ENCODE measurements around the gene PRF1. TPM values are rescaled to one million over a fixed set of nuclear protein-coding genes. Genes with fewer than 3 reads are reported as not detected.

Gene PRF1
- total RNA-seq, 2 experiments from 2014 or later: 165 to 170 TPM

DNA sequence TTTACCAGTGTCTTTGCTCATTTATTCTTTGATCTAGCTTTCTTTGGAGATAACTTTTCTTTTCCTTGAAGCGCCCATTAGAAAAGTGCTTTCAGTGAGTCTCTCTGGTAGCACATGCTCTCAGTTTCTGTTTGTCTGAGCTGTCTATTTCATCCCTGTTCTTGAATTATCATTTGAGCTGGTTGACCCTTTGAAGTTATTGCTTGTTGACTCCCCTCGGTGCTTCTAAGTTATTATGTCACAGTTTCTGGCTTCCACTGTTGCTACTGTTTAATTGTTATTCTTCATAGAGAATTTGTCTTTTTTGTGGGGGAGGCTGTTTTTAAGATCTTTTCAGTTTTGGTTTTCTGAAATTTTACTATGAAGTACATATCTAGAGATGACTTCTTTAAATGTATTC is 11.4 kb upstream of the PRF1 start:
- Mint-ChIP-seq H3K9me3 (peaks cover 1% of the 10 kb centered on the region), H3K27me3 (no peaks in the 10 kb centered on the region), H3K4me1 (peaks cover 52% of the 10 kb centered on the region), H3K4me3 (peak overlapping the region; percentile 5), H3K36me3 (peaks cover 2% of the 10 kb centered on the region), H3K27ac (peak overlapping the region; percentile 56)
- ATAC-seq (ENCODE audit: low read depth) (no peak), DNase-seq (no peak)
- POLR2A ChIA-PET: interaction anchor here (0.6 to 2.6 kb wide), 3 partner anchors 11 to 229 kb away, joined by 3 to 15 read pairs (median 3); partner anchors contain the start of gene PRF1

DNA sequence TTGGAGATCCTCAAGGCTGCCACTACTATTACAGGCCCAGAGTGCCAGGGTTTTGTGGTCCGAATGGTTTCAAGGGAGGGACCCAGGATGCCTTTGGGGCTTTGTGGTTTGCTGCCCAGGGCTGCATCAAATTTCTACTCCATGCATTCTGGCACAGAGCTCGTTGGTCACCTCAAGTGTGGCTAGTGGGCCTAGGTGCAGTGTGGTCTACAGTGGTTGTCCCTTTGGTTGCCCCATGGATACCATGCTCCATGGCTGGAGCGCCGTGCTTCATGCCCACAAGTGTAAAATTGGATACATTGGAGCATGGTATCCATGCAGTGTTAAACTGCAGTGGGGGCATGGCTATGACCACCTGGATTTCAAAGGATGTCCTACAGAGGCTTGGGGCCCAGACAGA is 5.4 kb upstream of the PRF1 start:
- DNase-seq (no peak), ATAC-seq (ENCODE audit: low read depth) (no peak)
- POLR2A ChIA-PET: no interaction called here
- Mint-ChIP-seq H3K36me3 (peaks cover 4% of the 10 kb centered on the region), H3K4me3 (no peak overlapping the region), H3K27me3 (no peaks in the 10 kb centered on the region), H3K27ac (no peak overlapping the region), H3K9me3 (peaks cover 1% of the 10 kb centered on the region), H3K4me1 (peaks cover 33% of the 10 kb centered on the region)

- H3K36me3 Mint-ChIP-seq: peaks cover 12% of the 10 kb centered on the region
- POLR2A ChIA-PET: interaction anchor here (0.7 kb wide), 2 partner anchors 128 to 1089 kb away, joined by 3 to 4 read pairs; no protein-coding TSS in a partner anchor
- no peaks in the 10 kb centered on the region for H3K9me3 Mint-ChIP-seq
- no peak for DNase-seq
- ATAC-seq (ENCODE audit: low read depth): no peak
- H3K4me1 Mint-ChIP-seq: peaks cover 34% of the 10 kb centered on the region
- no peak overlapping the region for H3K4me3 Mint-ChIP-seq
- no peaks in the 10 kb centered on the region for H3K27me3 Mint-ChIP-seq
- no peak overlapping the region for H3K27ac Mint-ChIP-seq
Measured at GRCh38 chr10:70605161-70605560, 2.6 kb upstream of the PRF1 start.

DNA sequence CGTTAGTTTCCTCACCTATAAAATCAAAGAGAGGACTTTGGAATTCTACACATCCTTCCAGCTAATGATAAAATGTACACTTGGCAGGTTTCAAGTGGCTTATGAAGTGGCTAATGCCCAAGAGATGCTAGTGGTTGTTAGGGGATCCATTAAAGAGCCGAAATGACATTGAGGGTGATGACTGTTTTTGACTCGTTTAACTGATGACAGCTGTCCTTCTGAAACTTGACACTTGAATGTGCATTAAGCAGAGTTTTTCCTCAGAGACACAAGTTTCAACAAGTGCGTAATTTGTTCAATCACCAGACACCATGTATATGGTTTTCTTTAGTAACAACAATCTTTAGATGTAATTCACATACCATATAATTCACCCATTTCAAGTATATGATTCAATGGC is 1.6 kb upstream of the PRF1 start:
- Mint-ChIP-seq H3K4me3 (no peak overlapping the region), H3K4me1 (peaks cover 35% of the 10 kb centered on the region), H3K27me3 (no peaks in the 10 kb centered on the region), H3K9me3 (no peaks in the 10 kb centered on the region), H3K27ac (no peak overlapping the region), H3K36me3 (peaks cover 20% of the 10 kb centered on the region)
- ATAC-seq (ENCODE audit: low read depth) (no peak), DNase-seq (no peak)
- POLR2A ChIA-PET: interaction anchor here (1.0 to 2.7 kb wide), 2 partner anchors 9 to 12 kb away, joined by 3 to 15 read pairs; no protein-coding TSS in a partner anchor

DNA sequence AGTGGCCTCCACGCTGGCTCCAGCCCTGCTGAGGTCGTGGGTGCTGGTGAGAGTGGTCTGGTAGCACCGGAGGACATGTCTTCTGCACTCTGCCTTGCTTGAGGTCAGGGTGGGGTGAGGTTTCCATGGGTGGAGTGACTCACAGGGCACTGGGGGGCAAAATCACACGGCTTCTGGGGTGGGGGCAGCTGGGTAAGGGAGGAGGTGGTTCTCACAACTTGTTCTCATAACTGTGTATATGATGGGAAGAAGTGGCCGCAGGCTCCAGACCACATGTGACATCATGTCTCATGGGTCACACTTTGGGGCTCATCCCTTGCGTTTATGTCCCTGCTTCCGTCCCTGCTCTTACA is 884 bp upstream of the PRF1 start:
- ATAC-seq (ENCODE audit: low read depth) (no peak), DNase-seq (peak; percentile 57)
- POLR2A ChIA-PET: interaction anchor here (0.6 to 2.7 kb wide), 8 partner anchors 9 to 44 kb away, joined by 3 to 15 read pairs (median 4); no protein-coding TSS in a partner anchor
- no peaks in the 10 kb centered on the region for H3K27me3 Mint-ChIP-seq
- peaks cover 37% of the 10 kb centered on the region for H3K4me1 Mint-ChIP-seq
- H3K36me3 Mint-ChIP-seq: peaks cover 25% of the 10 kb centered on the region
- H3K9me3 Mint-ChIP-seq: no peaks in the 10 kb centered on the region
- peak overlapping the region; percentile 99 for H3K4me3 Mint-ChIP-seq
- peak overlapping the region; percentile 100 for H3K27ac Mint-ChIP-seq

- ATAC-seq (ENCODE audit: low read depth): no peak
- Mint-ChIP-seq H3K27me3 (no peaks in the 10 kb centered on the region), H3K27ac (peak overlapping the region; percentile 100), H3K9me3 (no peaks in the 10 kb centered on the region), H3K4me1 (peaks cover 41% of the 10 kb centered on the region), H3K36me3 (peaks cover 35% of the 10 kb centered on the region), H3K4me3 (peak overlapping the region; percentile 99)
- DNase-seq: no peak
- POLR2A ChIA-PET: interaction anchor here (0.5 to 3.0 kb wide), 12 partner anchors 9 to 686 kb away, joined by 3 to 33 read pairs (median 6); no protein-coding TSS in a partner anchor
Measured at GRCh38 chr10:70601746-70602145, 795 bp downstream of the PRF1 start.

DNA sequence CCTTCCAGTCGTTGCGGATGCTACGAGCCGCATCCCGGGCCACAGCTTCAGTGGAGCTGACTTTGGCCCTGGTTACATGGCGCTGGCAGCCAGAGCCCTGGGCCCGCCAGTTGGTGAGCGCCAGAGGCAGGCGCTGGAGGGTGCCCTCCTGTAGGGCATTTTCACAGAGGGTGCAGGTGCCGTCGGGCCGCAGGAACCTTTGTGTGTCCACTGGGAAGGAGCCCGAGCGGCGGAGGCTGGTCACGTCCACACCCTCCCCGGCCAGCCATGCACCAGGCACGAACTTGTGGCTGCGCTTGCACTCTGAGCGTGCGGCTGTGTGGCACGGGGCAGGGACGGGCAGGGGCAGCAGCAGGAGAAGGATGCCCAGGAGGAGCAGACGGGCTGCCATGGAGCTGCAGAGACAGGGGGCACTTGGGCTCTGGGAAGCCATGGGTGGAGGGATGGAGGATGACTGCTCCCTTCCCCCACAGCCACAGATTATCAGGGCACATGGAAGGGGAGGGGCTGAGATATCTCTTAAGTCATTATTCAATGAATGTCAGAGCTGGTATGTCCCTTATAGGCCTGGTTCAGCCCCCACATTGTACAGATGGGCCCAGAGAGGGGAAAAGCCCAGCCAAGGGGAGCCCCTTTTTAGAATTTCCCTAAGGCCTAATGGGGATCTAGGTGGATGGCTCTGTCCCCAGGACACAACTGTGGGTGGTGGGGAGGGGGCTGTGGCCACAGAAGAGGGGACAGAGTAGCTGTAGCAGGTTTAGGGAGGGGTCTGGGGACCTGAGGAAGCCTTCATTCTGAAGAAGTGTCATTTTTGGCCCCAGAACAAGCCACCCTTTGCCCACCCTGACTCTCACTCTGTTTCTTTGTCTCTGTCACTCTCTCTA is 1.8 kb downstream of the PRF1 start:
- POLR2A ChIA-PET: interaction anchor here (0.6 to 3.0 kb wide), 5 partner anchors 12 to 42 kb away, joined by 3 to 33 read pairs (median 3); no protein-coding TSS in a partner anchor
- ATAC-seq (ENCODE audit: low read depth) (no peak), DNase-seq (no peak)
- H3K4me1 Mint-ChIP-seq: peaks cover 46% of the 10 kb centered on the region
- H3K27me3 Mint-ChIP-seq: no peaks in the 10 kb centered on the region
- peak overlapping the region; percentile 100 for H3K27ac Mint-ChIP-seq
- peak overlapping the region; percentile 99 for H3K4me3 Mint-ChIP-seq
- peaks cover 44% of the 10 kb centered on the region for H3K36me3 Mint-ChIP-seq
- no peaks in the 10 kb centered on the region for H3K9me3 Mint-ChIP-seq

DNA sequence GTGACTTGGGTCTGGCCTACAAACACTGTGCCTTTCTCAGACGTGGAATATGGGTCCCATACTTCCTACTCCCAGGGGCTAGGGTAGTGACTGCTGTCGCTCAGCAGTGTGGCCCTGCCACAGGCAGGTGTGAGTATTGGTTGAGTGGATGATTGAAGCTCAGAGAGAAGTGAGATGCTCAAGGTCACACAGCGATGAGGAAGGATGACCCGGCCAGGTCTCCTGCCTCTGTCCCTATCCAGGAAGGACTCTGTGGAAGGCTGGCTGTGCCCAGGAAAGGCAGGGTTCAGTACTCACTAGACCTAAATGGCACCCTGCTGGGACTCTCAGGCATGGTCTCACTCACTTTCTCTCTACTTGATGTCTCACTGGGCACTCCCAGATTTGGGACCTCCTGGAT is 2.8 kb downstream of the PRF1 start:
- Mint-ChIP-seq H3K27me3 (no peaks in the 10 kb centered on the region), H3K27ac (peak overlapping the region; percentile 34), H3K36me3 (peaks cover 50% of the 10 kb centered on the region), H3K4me1 (peaks cover 53% of the 10 kb centered on the region), H3K4me3 (peak overlapping the region; percentile 99), H3K9me3 (no peaks in the 10 kb centered on the region)
- ATAC-seq (ENCODE audit: low read depth) (no peak), DNase-seq (no peak)
- POLR2A ChIA-PET: interaction anchor here (0.8 kb wide), 1 partner anchor 39 kb away, joined by 3 read pairs; no protein-coding TSS in a partner anchor

GRCh38 chr10:70599319-70599718 is 3.2 kb downstream of the PRF1 start:
- no peak for ATAC-seq (ENCODE audit: low read depth)
- peaks cover 50% of the 10 kb centered on the region for H3K36me3 Mint-ChIP-seq

GRCh38 chr10:70598857-70599295 is 3.7 kb downstream of the PRF1 start:
- H3K4me3 Mint-ChIP-seq: peak overlapping the region; percentile 35

More at GRCh38 chr10:70599319-70599718, 3.2 kb downstream of the PRF1 start:
- peak overlapping the region; percentile 99 for H3K4me3 Mint-ChIP-seq
- peaks cover 55% of the 10 kb centered on the region for H3K4me1 Mint-ChIP-seq
- POLR2A ChIA-PET: interaction anchor here (0.7 kb wide), 1 partner anchor 40 kb away, joined by 3 read pairs; no protein-coding TSS in a partner anchor
- no peak for DNase-seq
- no peaks in the 10 kb centered on the region for H3K27me3 Mint-ChIP-seq
- no peaks in the 10 kb centered on the region for H3K9me3 Mint-ChIP-seq
- H3K27ac Mint-ChIP-seq: peak overlapping the region; percentile 34

DNA sequence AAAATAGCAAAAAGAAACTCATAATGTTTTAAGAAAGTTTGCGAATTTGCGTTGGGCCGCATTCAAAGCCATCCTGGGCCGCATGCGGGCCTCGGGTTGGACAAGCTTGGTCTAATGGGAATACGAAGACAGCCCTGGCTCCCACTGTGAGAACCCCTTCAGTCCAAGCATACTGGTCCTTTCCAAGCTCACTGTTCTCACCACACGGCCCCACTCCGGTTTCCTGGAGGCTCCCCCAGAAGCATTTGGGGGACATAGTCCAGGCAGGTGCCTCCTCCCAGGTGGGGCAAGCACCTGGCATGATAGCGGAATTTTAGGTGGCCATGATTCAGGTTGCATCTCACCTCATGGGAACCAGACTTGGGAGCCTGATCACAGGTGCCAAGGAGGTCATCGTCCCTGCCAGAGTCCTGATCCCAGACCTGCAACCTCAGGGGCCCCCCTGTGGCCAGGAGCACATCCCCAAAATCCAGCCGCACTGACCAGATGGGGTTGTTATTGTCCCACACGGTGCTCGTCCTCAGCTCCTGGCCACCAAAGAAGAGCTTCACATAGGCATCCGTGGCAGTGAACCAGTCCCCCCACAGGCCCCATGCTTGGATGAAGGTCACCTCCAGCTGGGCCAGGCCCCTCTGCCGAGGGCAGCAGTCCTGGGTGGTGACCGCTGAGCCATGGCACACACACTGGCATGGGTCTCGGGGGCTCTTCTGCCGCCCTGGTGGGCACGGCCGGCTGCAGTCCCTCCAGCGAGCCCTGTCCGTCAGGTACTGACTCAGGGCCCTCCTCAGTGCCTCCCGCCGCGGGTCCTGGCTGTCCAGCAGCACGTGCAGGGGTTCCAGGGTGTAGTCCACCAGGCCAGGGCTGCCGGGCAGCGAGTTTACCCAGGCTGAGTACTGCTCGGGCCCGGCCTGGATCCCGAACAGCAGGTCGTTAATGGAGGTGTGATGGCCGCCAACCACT is 4.4 kb downstream of the PRF1 start:
- H3K27ac Mint-ChIP-seq: no peak overlapping the region

More at GRCh38 chr10:70598857-70599295, 3.7 kb downstream of the PRF1 start:
- H3K27ac Mint-ChIP-seq: no peak overlapping the region
- H3K27me3 Mint-ChIP-seq: no peaks in the 10 kb centered on the region
- no peaks in the 10 kb centered on the region for H3K9me3 Mint-ChIP-seq
- H3K4me1 Mint-ChIP-seq: peaks cover 56% of the 10 kb centered on the region
- DNase-seq (no peak), ATAC-seq (ENCODE audit: low read depth) (no peak)
- POLR2A ChIA-PET: interaction anchor here (0.7 kb wide), 1 partner anchor 40 kb away, joined by 3 read pairs; no protein-coding TSS in a partner anchor
- H3K36me3 Mint-ChIP-seq: peaks cover 50% of the 10 kb centered on the region

GRCh38 chr10:70596860-70597809 is 5.4 kb downstream of the PRF1 start:
- no peaks in the 10 kb centered on the region for H3K9me3 Mint-ChIP-seq
- DNase-seq (no peak), ATAC-seq (ENCODE audit: low read depth) (no peak)
- H3K27me3 Mint-ChIP-seq: no peaks in the 10 kb centered on the region
- no peak overlapping the region for H3K27ac Mint-ChIP-seq
- peaks cover 58% of the 10 kb centered on the region for H3K4me1 Mint-ChIP-seq
- H3K4me3 Mint-ChIP-seq: peak overlapping the region; percentile 2
- POLR2A ChIA-PET: interaction anchor here (0.6 to 1.0 kb wide), 4 partner anchors 13 to 140 kb away, joined by 3 to 4 read pairs (median 3); no protein-coding TSS in a partner anchor
- peaks cover 46% of the 10 kb centered on the region for H3K36me3 Mint-ChIP-seq

More for the DNA sequence above, 4.4 kb downstream of the PRF1 start:
- H3K4me1 Mint-ChIP-seq: peaks cover 51% of the 10 kb centered on the region
- DNase-seq (no peak), ATAC-seq (ENCODE audit: low read depth) (no peak)
- peaks cover 50% of the 10 kb centered on the region for H3K36me3 Mint-ChIP-seq
- peak overlapping the region; percentile 2 for H3K4me3 Mint-ChIP-seq
- POLR2A ChIA-PET: interaction anchor here (0.6 to 1.0 kb wide), 4 partner anchors 13 to 139 kb away, joined by 3 to 4 read pairs (median 3); no protein-coding TSS in a partner anchor
- no peaks in the 10 kb centered on the region for H3K27me3 Mint-ChIP-seq
- no peaks in the 10 kb centered on the region for H3K9me3 Mint-ChIP-seq

Measured in activated naive CD8-positive, alpha-beta T cell treated with anti-CD3 and anti-CD28 coated beads, Interleukin-2, amount 10 ng/mL, durations not matched to agents 7 days and 5 days (primary cell).